ENCODE data around the gene PIK3C2G. TPM values are rescaled to one million over a fixed set of nuclear protein-coding genes. Genes with fewer than 3 reads are reported as not detected.

PIK3C2G gene
- total RNA-seq, 1 donor from 2014 or later = 0.59 TPM

DNA sequence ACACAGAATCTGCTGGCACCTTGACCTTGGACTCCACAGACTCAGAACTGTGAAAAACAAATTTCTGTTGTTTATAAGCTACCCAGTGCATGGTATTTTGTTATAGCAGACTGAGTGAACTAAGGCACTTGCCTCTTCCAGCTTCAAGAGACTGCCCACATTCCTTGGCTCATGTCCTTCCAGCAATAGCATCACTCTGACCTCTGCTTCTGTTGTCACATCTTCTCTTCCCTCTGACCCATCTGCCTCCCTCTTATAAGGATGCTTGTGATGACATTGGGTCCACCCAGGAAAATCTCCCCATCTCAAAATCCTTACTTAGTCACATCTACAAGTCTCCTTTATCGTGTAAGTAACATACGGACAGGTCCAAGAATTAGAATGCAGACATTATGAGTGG, 200.4 kb downstream of the PIK3C2G start:
- Histone ChIP-seq H3K9me3 (no peaks in the 10 kb centered on the region), H3K27ac (no peak overlapping the region), H3K4me1 (no peaks in the 10 kb centered on the region), H3K27me3 (ENCODE audit: low read depth) (no peaks in the 10 kb centered on the region), H3K36me3 (no peaks in the 10 kb centered on the region), H3K4me3 (no peak overlapping the region)
- intact Hi-C loops (cut with DNase I) = no loop called here
- ATAC-seq (no peak), DNase-seq (no peak)
- TF ChIP-seq, protein P1, sequence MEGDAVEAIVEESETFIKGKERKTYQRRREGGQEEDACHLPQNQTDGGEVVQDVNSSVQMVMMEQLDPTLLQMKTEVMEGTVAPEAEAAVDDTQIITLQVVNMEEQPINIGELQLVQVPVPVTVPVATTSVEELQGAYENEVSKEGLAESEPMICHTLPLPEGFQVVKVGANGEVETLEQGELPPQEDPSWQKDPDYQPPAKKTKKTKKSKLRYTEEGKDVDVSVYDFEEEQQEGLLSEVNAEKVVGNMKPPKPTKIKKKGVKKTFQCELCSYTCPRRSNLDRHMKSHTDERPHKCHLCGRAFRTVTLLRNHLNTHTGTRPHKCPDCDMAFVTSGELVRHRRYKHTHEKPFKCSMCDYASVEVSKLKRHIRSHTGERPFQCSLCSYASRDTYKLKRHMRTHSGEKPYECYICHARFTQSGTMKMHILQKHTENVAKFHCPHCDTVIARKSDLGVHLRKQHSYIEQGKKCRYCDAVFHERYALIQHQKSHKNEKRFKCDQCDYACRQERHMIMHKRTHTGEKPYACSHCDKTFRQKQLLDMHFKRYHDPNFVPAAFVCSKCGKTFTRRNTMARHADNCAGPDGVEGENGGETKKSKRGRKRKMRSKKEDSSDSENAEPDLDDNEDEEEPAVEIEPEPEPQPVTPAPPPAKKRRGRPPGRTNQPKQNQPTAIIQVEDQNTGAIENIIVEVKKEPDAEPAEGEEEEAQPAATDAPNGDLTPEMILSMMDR (IDR thresholded peaks at IDR 0.05) = no peak

DNA sequence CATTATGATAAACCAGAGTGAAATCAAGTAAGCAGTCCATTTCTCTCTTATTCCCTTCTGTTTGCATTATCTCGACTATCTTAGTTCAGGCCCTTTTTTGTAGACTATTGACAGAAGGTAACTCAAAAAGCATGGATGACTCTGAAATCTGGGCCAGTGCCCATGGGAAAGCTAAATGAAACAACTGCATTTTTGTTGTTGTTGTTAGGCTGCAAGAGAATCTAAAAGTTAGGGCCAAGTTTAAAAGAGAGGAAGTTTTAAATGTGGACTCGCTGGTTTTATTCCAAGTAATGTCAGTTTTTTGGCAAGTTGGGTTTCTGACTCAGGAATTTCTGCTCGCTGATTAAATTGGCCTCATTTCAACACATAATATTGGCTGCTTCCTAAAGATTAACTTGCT, 201.1 kb downstream of the PIK3C2G start:
- ATAC-seq = no peak
- Histone ChIP-seq H3K36me3 (no peaks in the 10 kb centered on the region), H3K27me3 (ENCODE audit: low read depth) (no peaks in the 10 kb centered on the region), H3K4me3 (no peak overlapping the region), H3K27ac (no peak overlapping the region), H3K4me1 (no peaks in the 10 kb centered on the region), H3K9me3 (no peaks in the 10 kb centered on the region)
- TF ChIP-seq, protein P1 (IDR thresholded peaks at IDR 0.05) = no peak
- intact Hi-C loops (cut with DNase I) = no loop called here
- no peak for DNase-seq

DNA sequence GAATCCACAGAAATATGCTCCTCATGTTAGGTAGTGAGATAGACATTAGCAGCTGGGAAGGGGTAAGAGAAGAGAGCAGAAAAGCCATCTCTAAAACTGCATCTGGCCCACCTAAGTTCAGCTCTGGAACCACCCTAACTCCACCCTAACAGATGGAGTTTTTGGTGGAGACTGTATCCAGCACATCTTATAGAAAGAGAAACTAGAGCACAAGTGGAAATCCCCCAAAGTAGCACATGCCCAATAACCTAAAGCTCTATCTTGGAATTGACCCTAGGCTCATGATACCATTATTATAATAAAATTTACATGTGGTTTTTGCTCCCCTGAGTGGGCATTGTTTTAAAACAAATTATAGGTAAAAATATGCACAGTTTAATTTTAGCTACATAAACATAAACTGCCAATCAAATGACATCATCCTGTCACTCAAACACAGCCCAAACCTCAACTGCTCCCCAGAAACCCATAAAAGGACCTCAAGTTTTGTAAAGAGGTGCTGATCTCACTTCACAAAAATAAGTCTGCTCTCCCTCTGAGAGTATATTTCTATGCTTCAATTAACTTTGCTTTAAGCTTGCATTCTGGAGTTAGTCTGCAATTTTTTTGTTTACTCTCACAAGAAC, 206.4 kb downstream of the PIK3C2G start:
- Histone ChIP-seq H3K27ac (no peak overlapping the region), H3K27me3 (ENCODE audit: low read depth) (no peaks in the 10 kb centered on the region), H3K4me1 (no peaks in the 10 kb centered on the region), H3K36me3 (no peaks in the 10 kb centered on the region), H3K9me3 (no peaks in the 10 kb centered on the region), H3K4me3 (no peak overlapping the region)
- ATAC-seq (no peak), DNase-seq (no peak)
- intact Hi-C loops (cut with DNase I) = no loop called here
- TF ChIP-seq, protein P1 (IDR thresholded peaks at IDR 0.05) = no peak

DNA sequence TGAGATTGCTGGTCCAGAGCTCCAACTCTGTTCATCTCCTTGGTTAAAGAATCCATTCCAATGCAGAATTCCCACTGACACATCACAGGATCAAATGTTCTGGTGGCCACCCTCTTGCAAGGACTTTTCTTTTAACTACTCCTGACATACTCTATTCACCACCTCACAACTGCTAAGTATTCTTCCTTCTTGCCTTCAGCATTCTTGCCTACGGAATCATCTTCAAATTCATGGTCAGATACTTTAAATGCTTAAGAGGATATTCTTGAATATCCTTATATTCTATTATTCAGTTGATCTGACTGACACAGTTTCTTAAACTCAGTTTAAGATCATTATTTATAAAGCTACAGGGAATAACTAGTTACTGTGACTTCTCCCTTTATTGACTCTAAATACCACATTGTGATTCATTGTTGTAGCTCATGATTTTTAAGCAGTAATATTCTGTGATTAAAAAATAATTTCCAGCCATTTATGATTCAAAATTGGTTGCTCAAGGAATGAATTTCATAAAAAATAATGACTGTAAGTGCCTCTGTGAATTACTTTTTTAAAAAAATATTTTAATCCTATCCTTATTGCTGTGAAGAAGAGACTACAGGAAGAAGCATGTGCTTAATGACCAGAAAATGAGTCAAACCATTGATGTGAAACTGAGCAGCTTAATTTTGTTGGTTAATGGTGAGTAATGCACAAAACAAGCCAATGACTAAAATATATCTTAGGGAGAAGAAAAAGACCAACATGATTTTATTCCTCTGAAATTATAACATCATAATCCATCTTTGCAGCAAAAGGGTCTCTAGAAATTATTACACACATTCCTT, 207.1 kb downstream of the PIK3C2G start:
- Histone ChIP-seq H3K4me1 (no peaks in the 10 kb centered on the region), H3K9me3 (no peaks in the 10 kb centered on the region), H3K36me3 (no peaks in the 10 kb centered on the region), H3K27me3 (ENCODE audit: low read depth) (no peaks in the 10 kb centered on the region), H3K4me3 (no peak overlapping the region), H3K27ac (no peak overlapping the region)
- ATAC-seq (no peak), DNase-seq (no peak)
- intact Hi-C loops (cut with DNase I) = no loop called here
- TF ChIP-seq, protein P1 (IDR thresholded peaks at IDR 0.05) = no peak

DNA sequence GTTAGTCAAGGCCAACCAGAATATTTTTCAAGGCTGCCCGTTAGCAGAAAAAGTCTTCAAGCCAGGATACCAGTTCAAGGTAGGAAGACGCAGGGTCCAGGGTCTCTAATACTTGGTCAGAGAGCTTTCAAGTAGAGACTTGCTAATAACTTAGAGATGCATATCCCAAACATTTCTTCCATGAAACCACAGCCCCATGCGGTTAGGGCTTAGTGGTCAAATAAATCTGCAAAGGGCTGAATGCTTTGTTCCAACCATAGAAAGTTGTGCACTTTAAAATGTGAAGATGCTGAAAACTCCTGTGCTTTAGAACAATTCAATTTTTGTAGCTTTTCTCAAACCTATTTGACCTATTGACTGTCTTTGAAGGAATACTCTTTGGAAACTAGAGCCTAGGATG, 208.9 kb downstream of the PIK3C2G start:
- ATAC-seq = no peak
- TF ChIP-seq, protein P1 (IDR thresholded peaks at IDR 0.05) = no peak
- H3K4me3 ChIP-seq = no peak overlapping the region

More for the DNA sequence above, 208.9 kb downstream of the PIK3C2G start:
- no peak overlapping the region for H3K27ac ChIP-seq
- H3K27me3 ChIP-seq (ENCODE audit: low read depth) = no peaks in the 10 kb centered on the region
- no peaks in the 10 kb centered on the region for H3K36me3 ChIP-seq
- H3K9me3 ChIP-seq = no peaks in the 10 kb centered on the region
- H3K4me1 ChIP-seq = no peaks in the 10 kb centered on the region
- DNase-seq = no peak
- intact Hi-C loops (cut with DNase I) = no loop called here
